Upper lobe of left lung (tissue), 6 donors: Measurements from ENCODE around the gene IP6K3. TPM values are rescaled to one million over a fixed set of nuclear protein-coding genes. Genes with fewer than 3 reads are reported as not detected.
A peak's percentile ranks its signal among the peaks of the same experiment; 100 is the strongest.

ENCODE experiments used
- ATAC-seq, 2 donors: fragments of 200-7000 bp; cut with Tn5 transposase; one replicate each; pipeline ENCODE4 v1.9.1; 2022; ENCODE audit warnings: mild to moderate bottlenecking in 2 of 2, moderate library complexity in 2 of 2; ENCODE audit not compliant: low FRiP score in 2 of 2
- DNase-seq, 2 donors: peaks; one replicate each; pipeline ENCODE4 v3.0.0-alpha.2; 2019 to 2020
- H3K27ac ChIP-seq, 4 donors: fragments of 200-600 bp; sonication (generic); one replicate each; pipeline ENCODE4 v1.5.1; 2016 to 2019
- H3K27me3 ChIP-seq, 4 donors: fragments of 200-600 bp; sonication (generic); one replicate each; pipeline ENCODE4 v1.5.1; 2017 to 2019
- H3K36me3 ChIP-seq, 4 donors: fragments of 200-600 bp; sonication (generic); one replicate each; pipeline ENCODE4 v1.5.1; 2016 to 2019
- H3K4me1 ChIP-seq, 4 donors: fragments of 200-600 bp; sonication (generic); one replicate each; pipeline ENCODE4 v1.5.1; 2018 to 2019
- H3K4me3 ChIP-seq, 4 donors: fragments of 200-600 bp; sonication (generic); one replicate each; pipeline ENCODE4 v1.5.1; 2017 to 2019; ENCODE audit warnings: mild to moderate bottlenecking in 2 of 4, moderate library complexity in 1 of 4
- H3K9me3 ChIP-seq, 4 donors: fragments of 200-600 bp; sonication (generic); one replicate each; pipeline ENCODE4 v1.5.1; 2018 to 2019
- EP300 ChIP-seq, 4 donors: sonication (generic); formaldehyde crosslinking; IDR thresholded peaks; one replicate each; pipeline ENCODE4 v1.5.1; 2017; ENCODE audit warnings: antibody characterized with exemption in 4 of 4, control low read depth in 2 of 4
- POLR2A ChIP-seq, 4 donors: fragments of 450-650 bp; IDR thresholded peaks; one replicate each; pipeline ENCODE4 v1.5.1; 2016 to 2017; ENCODE audit warnings: antibody characterized with exemption in 4 of 4, mild to moderate bottlenecking in 2 of 4
- POLR2AphosphoS5 ChIP-seq, 2 donors: sonication (generic); formaldehyde crosslinking; IDR thresholded peaks; one replicate each; pipeline ENCODE4 v1.5.1; 2017; ENCODE audit warnings: antibody characterized with exemption in 2 of 2
- WGBS, 2 donors: methylation state at CpG; one replicate each; pipeline ENCODE4 v1.1.5; 2017 to 2018; 5-methylcytosine and 5-hydroxymethylcytosine counted together
- total RNA-seq, 6 donors: library from RNA; depleted of rRNA in 4 of 6; stranded (reverse); fragments of >200 nt in 4 of 6; gene quantifications; one replicate each; pipeline versions ENCODE4 v1.1.0 to v1.2.1, GENCODE V29; 2016 to 2021
- TF ChIP-seq, protein P1 (sequence below), 6 experiments: fragments of 450-650 bp in 4 of 6; fragments of 200-600 bp in 2 of 6; sonication (generic) in 2 of 6; IDR thresholded peaks; one replicate each; pipeline ENCODE4 v1.5.1; 2016 to 2019; ENCODE audit warnings: antibody characterized with exemption in 6 of 6
- donor health status: DM: no; HTN: no; CAD: no; lungs with moderate emphysema.
- donor health status: DM: no; HTN: yes; CAD: no; lungs with severe emphysema.

Gene IP6K3
- total RNA-seq, 6 donors from 2014 or later: 1.9 to 11.5 (median 4.9) TPM

DNA sequence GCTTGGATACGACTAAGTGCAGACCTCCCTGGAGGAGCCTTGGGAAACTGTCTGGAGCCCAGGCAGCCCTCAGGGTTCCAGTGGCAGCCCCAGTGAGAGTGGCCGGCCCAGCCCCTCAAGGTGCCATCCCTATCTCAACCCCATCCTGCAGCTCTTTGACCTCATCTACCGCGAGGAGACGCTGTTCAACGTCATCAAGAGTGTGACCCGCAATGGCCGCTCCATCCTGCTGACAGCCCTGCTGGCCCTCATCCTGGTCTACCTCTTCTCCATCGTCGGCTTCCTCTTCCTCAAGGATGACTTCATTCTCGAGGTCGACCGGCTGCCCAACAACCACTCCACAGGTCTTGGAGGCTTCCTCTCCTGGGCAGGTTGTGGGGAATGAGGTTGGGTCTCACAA is 55.9 kb downstream of the IP6K3 start:
- Histone ChIP-seq H3K36me3 (peaks cover 17 to 99% (median 85%) of the 10 kb centered on the region in 4 donors), H3K4me3 (no peak overlapping the region), H3K9me3 (no peaks in the 10 kb centered on the region), H3K4me1 (peaks cover 32 to 41% (median 35%) of the 10 kb centered on the region in 4 donors), H3K27me3 (no peaks in the 10 kb centered on the region), H3K27ac (no peak overlapping the region)
- 85 to 90% methylated on average over 13 of the region's 13 CpGs for WGBS, 2 donors
- DNase-seq: peak in 1 of 2 donors; percentile 36
- no peak for TF ChIP-seq POLR2A (IDR thresholded peaks at IDR 0.05)
- TF ChIP-seq POLR2AphosphoS5 (IDR thresholded peaks at IDR 0.05): no peak
- TF ChIP-seq, protein P1, sequence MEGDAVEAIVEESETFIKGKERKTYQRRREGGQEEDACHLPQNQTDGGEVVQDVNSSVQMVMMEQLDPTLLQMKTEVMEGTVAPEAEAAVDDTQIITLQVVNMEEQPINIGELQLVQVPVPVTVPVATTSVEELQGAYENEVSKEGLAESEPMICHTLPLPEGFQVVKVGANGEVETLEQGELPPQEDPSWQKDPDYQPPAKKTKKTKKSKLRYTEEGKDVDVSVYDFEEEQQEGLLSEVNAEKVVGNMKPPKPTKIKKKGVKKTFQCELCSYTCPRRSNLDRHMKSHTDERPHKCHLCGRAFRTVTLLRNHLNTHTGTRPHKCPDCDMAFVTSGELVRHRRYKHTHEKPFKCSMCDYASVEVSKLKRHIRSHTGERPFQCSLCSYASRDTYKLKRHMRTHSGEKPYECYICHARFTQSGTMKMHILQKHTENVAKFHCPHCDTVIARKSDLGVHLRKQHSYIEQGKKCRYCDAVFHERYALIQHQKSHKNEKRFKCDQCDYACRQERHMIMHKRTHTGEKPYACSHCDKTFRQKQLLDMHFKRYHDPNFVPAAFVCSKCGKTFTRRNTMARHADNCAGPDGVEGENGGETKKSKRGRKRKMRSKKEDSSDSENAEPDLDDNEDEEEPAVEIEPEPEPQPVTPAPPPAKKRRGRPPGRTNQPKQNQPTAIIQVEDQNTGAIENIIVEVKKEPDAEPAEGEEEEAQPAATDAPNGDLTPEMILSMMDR (IDR thresholded peaks at IDR 0.05): no peak
- ATAC-seq: no peak

DNA sequence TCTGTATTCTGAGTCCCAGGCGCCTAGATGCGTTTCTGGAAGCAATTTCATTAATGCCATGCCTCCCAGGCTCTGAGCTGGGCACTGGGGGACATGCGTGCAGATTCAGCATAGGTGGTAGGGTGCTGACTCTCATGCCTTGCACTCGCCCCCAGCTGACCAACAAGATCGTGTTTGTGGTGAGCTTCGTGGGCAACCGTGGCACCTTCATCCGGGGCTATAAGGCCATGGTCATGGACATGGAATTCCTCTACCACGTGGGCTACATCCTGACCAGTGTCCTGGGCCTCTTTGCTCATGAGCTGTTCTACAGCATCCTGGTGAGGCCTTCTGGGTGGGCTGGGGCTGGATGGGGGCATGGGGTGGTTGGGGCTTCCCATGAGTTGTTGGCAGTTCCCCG is 56.8 kb downstream of the IP6K3 start:
- TF ChIP-seq EP300 (IDR thresholded peaks at IDR 0.05): no peak
- no peak for TF ChIP-seq POLR2AphosphoS5 (IDR thresholded peaks at IDR 0.05)
- TF ChIP-seq, protein P1 (IDR thresholded peaks at IDR 0.05): no peak
- no peak for TF ChIP-seq POLR2A (IDR thresholded peaks at IDR 0.05)
- no peak for ATAC-seq
- Histone ChIP-seq H3K9me3 (no peaks in the 10 kb centered on the region), H3K27me3 (no peaks in the 10 kb centered on the region), H3K4me3 (no peak overlapping the region), H3K4me1 (peaks cover 23 to 32% (median 26%) of the 10 kb centered on the region in 4 donors), H3K27ac (no peak overlapping the region), H3K36me3 (peaks cover 16 to 99% (median 88%) of the 10 kb centered on the region in 4 donors)
- no peak for DNase-seq
- WGBS, 2 donors: 89 to 92% methylated on average over 5 to 10 of the region's 10 CpGs

DNA sequence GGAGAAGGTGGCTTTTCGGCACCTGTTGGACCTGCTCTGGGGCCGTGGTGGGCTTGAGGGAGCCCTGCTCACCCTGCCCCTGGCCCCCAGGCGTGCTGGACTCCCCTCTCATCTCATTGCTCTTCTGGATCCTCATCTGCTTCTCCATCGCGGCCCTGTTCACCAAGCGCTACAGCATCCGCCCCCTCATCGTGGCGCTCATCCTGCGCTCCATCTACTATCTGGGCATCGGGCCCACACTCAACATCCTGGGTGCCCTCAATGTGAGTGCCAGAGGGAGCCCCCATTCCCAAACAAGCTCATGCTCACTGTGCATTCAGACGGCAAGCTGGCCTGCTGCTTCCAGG is 57.6 kb downstream of the IP6K3 start:
- 84 to 92% methylated on average over 9 to 11 of the region's 12 CpGs for WGBS, 2 donors
- H3K36me3 ChIP-seq: peaks cover 16 to 99% (median 94%) of the 10 kb centered on the region in 4 donors

DNA sequence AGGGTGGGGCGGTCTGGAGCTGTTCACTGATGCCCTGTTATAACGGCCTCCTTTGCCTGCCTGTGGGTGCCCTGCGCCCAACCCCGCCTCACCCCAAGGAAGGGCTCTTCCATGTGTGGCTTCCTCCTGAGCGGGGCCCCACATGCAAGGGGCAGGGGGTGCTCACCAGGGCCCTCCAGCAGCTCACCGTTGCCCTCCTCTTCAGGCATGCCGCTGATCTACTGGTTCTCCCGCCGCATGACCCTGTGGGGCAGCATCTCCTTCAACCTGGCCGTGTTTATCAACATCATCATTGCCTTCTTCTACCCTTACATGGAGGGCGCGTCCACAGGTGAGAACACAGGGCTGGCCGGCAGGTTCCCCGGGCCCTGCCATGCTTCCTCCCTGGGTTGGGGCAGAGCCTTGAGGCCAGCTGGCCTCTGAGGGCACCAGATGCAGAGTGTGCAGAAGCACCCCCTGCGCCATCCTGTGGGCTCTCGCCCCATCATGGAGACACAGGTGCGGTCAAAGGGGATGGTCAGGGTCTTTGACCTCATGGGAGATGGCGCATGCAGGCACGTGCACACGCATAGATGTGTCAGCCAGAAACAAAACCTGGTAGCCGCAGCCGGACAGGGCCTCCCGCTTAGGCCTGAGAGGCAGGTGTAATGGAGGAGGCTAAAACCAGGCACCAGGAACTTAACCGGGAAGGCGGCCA is 58.1 kb downstream of the IP6K3 start:
- H3K4me3 ChIP-seq: no peak overlapping the region
- TF ChIP-seq POLR2AphosphoS5 (IDR thresholded peaks at IDR 0.05): no peak
- no peak for TF ChIP-seq POLR2A (IDR thresholded peaks at IDR 0.05)
- 90 to 92% methylated on average over 10 to 25 of the region's 25 CpGs for WGBS, 2 donors
- H3K27ac ChIP-seq: no peak overlapping the region
- H3K4me1 ChIP-seq: peaks cover 12 to 19% (median 14%) of the 10 kb centered on the region in 4 donors
- H3K9me3 ChIP-seq: no peaks in the 10 kb centered on the region
- peaks cover 21 to 100% (median 96%) of the 10 kb centered on the region in 4 donors for H3K36me3 ChIP-seq
- H3K27me3 ChIP-seq: no peaks in the 10 kb centered on the region
- ATAC-seq (no peak), DNase-seq (peak in 1 of 2 donors; percentile 60)

More for the DNA sequence above, 57.6 kb downstream of the IP6K3 start:
- Histone ChIP-seq H3K4me1 (peaks cover 17 to 24% (median 19%) of the 10 kb centered on the region in 4 donors), H3K4me3 (no peak overlapping the region), H3K9me3 (no peaks in the 10 kb centered on the region), H3K27me3 (no peaks in the 10 kb centered on the region), H3K27ac (no peak overlapping the region)
- TF ChIP-seq EP300 (IDR thresholded peaks at IDR 0.05) (no peak), POLR2AphosphoS5 (IDR thresholded peaks at IDR 0.05) (no peak), POLR2A (IDR thresholded peaks at IDR 0.05) (no peak)
- TF ChIP-seq, protein P1 (IDR thresholded peaks at IDR 0.05): no peak
- DNase-seq (peak in 1 of 2 donors; percentile 55), ATAC-seq (no peak)

DNA sequence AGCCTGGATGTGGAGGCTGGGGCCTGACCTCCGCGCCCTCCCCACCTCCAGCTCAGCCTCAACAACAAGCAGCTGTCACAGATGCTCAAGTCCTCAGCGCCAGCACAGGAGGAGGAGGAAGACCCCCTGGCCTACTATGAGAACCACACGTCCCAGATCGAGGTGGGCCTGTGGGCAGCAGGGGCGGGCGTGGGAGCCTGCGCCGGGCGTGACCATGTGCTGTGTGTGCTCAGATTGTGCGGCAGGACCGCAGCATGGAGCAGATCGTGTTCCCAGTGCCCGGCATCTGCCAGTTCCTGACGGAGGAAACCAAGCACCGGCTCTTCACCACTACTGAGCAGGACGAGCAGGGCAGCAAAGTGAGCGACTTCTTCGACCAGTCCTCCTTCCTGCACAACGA is 58.7 kb downstream of the IP6K3 start:
- WGBS, 2 donors: 93 to 97% methylated on average over 7 to 20 of the region's 20 CpGs
- ATAC-seq: no peak
- peaks cover 26 to 100% (median 95%) of the 10 kb centered on the region in 4 donors for H3K36me3 ChIP-seq

More for the DNA sequence above, 58.7 kb downstream of the IP6K3 start:
- no peak overlapping the region for H3K27ac ChIP-seq
- peaks cover 6 to 13% (median 8%) of the 10 kb centered on the region in 4 donors for H3K4me1 ChIP-seq
- TF ChIP-seq, protein P1 (IDR thresholded peaks at IDR 0.05): no peak
- TF ChIP-seq EP300 (IDR thresholded peaks at IDR 0.05): no peak
- TF ChIP-seq POLR2AphosphoS5 (IDR thresholded peaks at IDR 0.05): no peak
- no peak for TF ChIP-seq POLR2A (IDR thresholded peaks at IDR 0.05)
- no peak overlapping the region for H3K4me3 ChIP-seq
- H3K27me3 ChIP-seq: no peaks in the 10 kb centered on the region
- DNase-seq: peak in 1 of 2 donors; percentile 65
- H3K9me3 ChIP-seq: no peaks in the 10 kb centered on the region
